Muscle of leg (tissue), 11 donors: ENCODE data around the gene MAST3. TPM values are rescaled to one million over a fixed set of nuclear protein-coding genes. Genes with fewer than 3 reads are reported as not detected.

Experiments used
- DNase-seq: peaks from one replicate; pipeline ENCODE4 v3.0.0; 2013
- H3K27ac ChIP-seq: one replicate; pipeline ENCODE4 v1.5.1; 2013; ENCODE audit warnings: mild to moderate bottlenecking, low read length, control low read depth
- H3K27me3 ChIP-seq: one replicate; pipeline ENCODE4 v1.6.1; 2013; ENCODE audit warnings: low read length; ENCODE audit not compliant: control insufficient read depth, insufficient read depth
- H3K36me3 ChIP-seq: one replicate; pipeline ENCODE4 v1.6.1; 2013; ENCODE audit warnings: low read length; ENCODE audit not compliant: control insufficient read depth, insufficient read depth
- H3K4me1 ChIP-seq: one replicate; pipeline ENCODE4 v1.6.1; 2013; ENCODE audit warnings: low read length; ENCODE audit not compliant: control insufficient read depth, insufficient read depth
- H3K4me3 ChIP-seq: one replicate; pipeline ENCODE4 v1.5.1; 2013; ENCODE audit warnings: low read length, control low read depth
- H3K9me3 ChIP-seq: replicated peaks from 2 replicates; pipeline ENCODE4 v1.6.1; 2013; ENCODE audit warnings: low read depth, low read length; ENCODE audit not compliant: control insufficient read depth
- WGBS: methylation state at CpG from one replicate; pipeline ENCODE4 v1.1.5; 2013; ENCODE audit warnings: missing lambda C conversion rate; ENCODE audit not compliant: insufficient coverage; 5-methylcytosine and 5-hydroxymethylcytosine counted together
- polyA plus RNA-seq, 8 donors: library from polyadenylated mRNA; unstranded; fragments of 120-200 nt; gene quantifications; one replicate each; pipeline versions ENCODE4 v1.2.1 to v1.2.3, GENCODE V29; 2013; ENCODE audit warnings: inconsistent platforms in 1 of 8, low replicate concordance in 1 of 8; ENCODE audit not compliant: insufficient read length in 8 of 8, insufficient read depth in 1 of 8
- total RNA-seq: library from RNA; stranded (reverse); fragments of 120-200 nt; gene quantifications from one replicate; pipeline ENCODE4 v1.2.4, GENCODE V29; 2013

The MAST3 gene
- total and polyA plus RNA-seq, 9 donors: 3.4 to 12.2 (median 7.6) TPM

GRCh38 chr19:18173572-18174288 lies 76.2 kb downstream of the MAST3 start, which contains the start of gene IFI30:
TSS of gene IFI30 (plus strand) at chr19:18173813. CDS start at chr19:18173842, 29 bp downstream.
- WGBS: under 1% methylated on average over 46 of the region's 47 CpGs
- H3K27ac ChIP-seq: peak within 1 kb of the TSS; percentile 37
- peak; percentile 65 for DNase-seq
- peaks cover 28% of the 10 kb centered on the region for H3K27me3 ChIP-seq
- H3K36me3 ChIP-seq: peaks cover 19% of the 10 kb centered on the region
- no peaks in the 10 kb centered on the region for H3K9me3 ChIP-seq
- peaks cover 15% of the 10 kb centered on the region for H3K4me1 ChIP-seq
- peak within 1 kb of the TSS; percentile 58 for H3K4me3 ChIP-seq

GRCh38 chr19:18174983-18175382 lies 77.4 kb downstream of the MAST3 start:
- peaks cover 15% of the 10 kb centered on the region for H3K4me1 ChIP-seq
- 84% methylated on average over 11 of the region's 11 CpGs for WGBS
- peaks cover 28% of the 10 kb centered on the region for H3K27me3 ChIP-seq
- H3K36me3 ChIP-seq: peaks cover 8% of the 10 kb centered on the region
- no peak for DNase-seq
- no peak overlapping the region for H3K27ac ChIP-seq
- H3K9me3 ChIP-seq: no peaks in the 10 kb centered on the region
- H3K4me3 ChIP-seq: no peak overlapping the region

- Histone ChIP-seq H3K4me1 (peaks cover 15% of the 10 kb centered on the region), H3K36me3 (peaks cover 2% of the 10 kb centered on the region), H3K4me3 (no peak overlapping the region), H3K9me3 (no peaks in the 10 kb centered on the region), H3K27ac (no peak overlapping the region), H3K27me3 (peaks cover 28% of the 10 kb centered on the region)
- 84% methylated on average over 9 of the region's 19 CpGs for WGBS
- DNase-seq: no peak
Measured at GRCh38 chr19:18176367-18177310, 79.1 kb downstream of the MAST3 start.

GRCh38 chr19:18179957-18180356 lies 82.4 kb downstream of the MAST3 start:
- H3K4me1 ChIP-seq: no peaks in the 10 kb centered on the region
- H3K36me3 ChIP-seq: no peaks in the 10 kb centered on the region
- H3K27ac ChIP-seq: no peak overlapping the region

DNA sequence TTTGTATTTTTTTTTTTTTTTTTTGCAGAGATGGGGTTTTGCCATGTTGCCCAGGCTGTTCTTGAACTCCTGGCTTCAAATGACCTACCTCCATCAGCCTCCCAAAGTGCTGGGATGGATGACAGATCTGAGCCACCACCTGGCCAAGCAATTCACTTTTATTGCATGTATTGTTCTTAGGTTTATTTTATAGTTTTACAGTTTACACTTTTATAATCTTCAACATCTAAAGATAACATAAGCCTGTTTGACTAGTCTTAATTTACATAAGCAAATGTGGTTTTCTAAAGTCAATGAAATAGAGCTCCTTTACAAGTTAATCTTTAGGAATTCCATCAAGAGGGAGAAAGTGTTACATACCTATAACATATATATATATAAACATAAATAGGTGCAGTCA lies 86.0 kb downstream of the MAST3 start:
- no peak for DNase-seq
- Histone ChIP-seq H3K4me1 (no peaks in the 10 kb centered on the region), H3K27me3 (peaks cover 6% of the 10 kb centered on the region), H3K27ac (no peak overlapping the region), H3K36me3 (no peaks in the 10 kb centered on the region), H3K9me3 (no peaks in the 10 kb centered on the region), H3K4me3 (no peak overlapping the region)

More at GRCh38 chr19:18179957-18180356, 82.4 kb downstream of the MAST3 start:
- Histone ChIP-seq H3K9me3 (no peaks in the 10 kb centered on the region), H3K4me3 (no peak overlapping the region), H3K27me3 (peaks cover 21% of the 10 kb centered on the region)
- DNase-seq: no peak
- no CpG with 5 or more reads among the region's 5 CpGs for WGBS

GRCh38 chr19:18185538-18185937 lies 88.0 kb downstream of the MAST3 start:
- no peaks in the 10 kb centered on the region for H3K4me1 ChIP-seq
- no peak for DNase-seq
- no peaks in the 10 kb centered on the region for H3K9me3 ChIP-seq
- H3K4me3 ChIP-seq: no peak overlapping the region
- peaks cover 6% of the 10 kb centered on the region for H3K27me3 ChIP-seq
- H3K27ac ChIP-seq: no peak overlapping the region
- no peaks in the 10 kb centered on the region for H3K36me3 ChIP-seq
- 43% methylated on average over 5 of the region's 6 CpGs for WGBS

GRCh38 chr19:18190278-18190677 lies 92.7 kb downstream of the MAST3 start:
- Histone ChIP-seq H3K4me1 (peaks cover 20% of the 10 kb centered on the region), H3K4me3 (no peak overlapping the region), H3K36me3 (no peaks in the 10 kb centered on the region), H3K27ac (no peak overlapping the region), H3K9me3 (no peaks in the 10 kb centered on the region), H3K27me3 (no peaks in the 10 kb centered on the region)
- no CpG with 5 or more reads among the region's 4 CpGs for WGBS
- DNase-seq: no peak

GRCh38 chr19:18191640-18192062 lies 94.1 kb downstream of the MAST3 start:
- Histone ChIP-seq H3K9me3 (no peaks in the 10 kb centered on the region), H3K27ac (peak overlapping the region; percentile 92), H3K27me3 (no peaks in the 10 kb centered on the region), H3K4me1 (peaks cover 20% of the 10 kb centered on the region), H3K4me3 (peak overlapping the region; percentile 54), H3K36me3 (peaks cover 6% of the 10 kb centered on the region)
- no CpG with 5 or more reads among the region's 5 CpGs for WGBS
- DNase-seq: no peak

GRCh38 chr19:18192673-18193387 lies 95.3 kb downstream of the MAST3 start, which contains the start of gene MPV17L2:
TSS of gene MPV17L2 (plus strand) at chr19:18193218. CDS start at chr19:18193282, 64 bp downstream.
- WGBS: under 1% methylated on average over 72 of the region's 74 CpGs
- DNase-seq: peak; percentile 100
- peaks cover 20% of the 10 kb centered on the region for H3K4me1 ChIP-seq
- no peaks in the 10 kb centered on the region for H3K9me3 ChIP-seq
- no peaks in the 10 kb centered on the region for H3K27me3 ChIP-seq
- peaks cover 11% of the 10 kb centered on the region for H3K36me3 ChIP-seq
- H3K4me3 ChIP-seq: peak within 1 kb of the TSS; percentile 87
- peak within 1 kb of the TSS; percentile 92 for H3K27ac ChIP-seq
